Measurements from ENCODE around the gene CERS2.

CERS2 gene

GRCh38 chr1:150974580-150975478 is at the start of gene CERS2:
Gene CERS2 (minus strand): TSS chr1:150974835. CDS start chr1:150969090, 5,745 bp downstream.
- peak within 1 kb of the TSS; percentile 61 for H3K4me3 ChIP-seq (ENCODE audit: low read length)
- no peak for TF ChIP-seq ZNF274 (IDR thresholded peaks at IDR 0.05; ENCODE audit: low read depth, low read length)

- no peak overlapping the region for H3K4me3 ChIP-seq (ENCODE audit: low read length)
- no peak for TF ChIP-seq ZNF274 (IDR thresholded peaks at IDR 0.05; ENCODE audit: low read depth, low read length)
Observed at GRCh38 chr1:151013518-151013917, 38.9 kb upstream of the CERS2 start.

GRCh38 chr1:151012684-151013471 is 38.2 kb upstream of the CERS2 start:
- no peak overlapping the region for H3K4me3 ChIP-seq (ENCODE audit: low read length)
- no peak for TF ChIP-seq ZNF274 (IDR thresholded peaks at IDR 0.05; ENCODE audit: low read depth, low read length)

GRCh38 chr1:151011154-151011850 is 36.7 kb upstream of the CERS2 start:
- H3K4me3 ChIP-seq (ENCODE audit: low read length): no peak overlapping the region

GRCh38 chr1:151010346-151010726 is 35.7 kb upstream of the CERS2 start:
- no peak overlapping the region for H3K4me3 ChIP-seq (ENCODE audit: low read length)
- TF ChIP-seq ZNF274 (IDR thresholded peaks at IDR 0.05; ENCODE audit: low read depth, low read length): no peak

More at GRCh38 chr1:151011154-151011850, 36.7 kb upstream of the CERS2 start:
- TF ChIP-seq ZNF274 (IDR thresholded peaks at IDR 0.05; ENCODE audit: low read depth, low read length): no peak

GRCh38 chr1:151009674-151010345 is 35.2 kb upstream of the CERS2 start:
- H3K4me3 ChIP-seq (ENCODE audit: low read length): no peak overlapping the region
- TF ChIP-seq ZNF274 (IDR thresholded peaks at IDR 0.05; ENCODE audit: low read depth, low read length): no peak

- no peak for TF ChIP-seq ZNF274 (IDR thresholded peaks at IDR 0.05; ENCODE audit: low read depth, low read length)
Observed at GRCh38 chr1:151009206-151009587, 34.6 kb upstream of the CERS2 start.

GRCh38 chr1:151008244-151009205 is 33.9 kb upstream of the CERS2 start, which contains the start of gene PRUNE1:
Gene PRUNE1 (plus strand): TSS chr1:151008449. CDS start chr1:151008633, 184 bp downstream.
- TF ChIP-seq ZNF274 (IDR thresholded peaks at IDR 0.05; ENCODE audit: low read depth, low read length): no peak
- H3K4me3 ChIP-seq (ENCODE audit: low read length): peak within 1 kb of the TSS; percentile 79

More at GRCh38 chr1:151009206-151009587, 34.6 kb upstream of the CERS2 start:
- peak overlapping the region; percentile 79 for H3K4me3 ChIP-seq (ENCODE audit: low read length)

GRCh38 chr1:151007853-151008243 is 33.2 kb upstream of the CERS2 start:
- no peak for TF ChIP-seq ZNF274 (IDR thresholded peaks at IDR 0.05; ENCODE audit: low read depth, low read length)
- peak overlapping the region; percentile 4; the same call in 1 of the 2 replicates for H3K4me3 ChIP-seq (ENCODE audit: low read length)

- TF ChIP-seq ZNF274 (IDR thresholded peaks at IDR 0.05; ENCODE audit: low read depth, low read length): no peak
- peak within 1 kb of the TSS; percentile 62 for H3K4me3 ChIP-seq (ENCODE audit: low read length)
Observed at GRCh38 chr1:151006327-151007052, 31.9 kb upstream of the CERS2 start, which contains the start of gene MINDY1. Gene MINDY1 (minus strand): TSS chr1:151006902. CDS start chr1:151002617, 4,285 bp downstream.

GRCh38 chr1:151005729-151006319 is 31.2 kb upstream of the CERS2 start:
- TF ChIP-seq ZNF274 (IDR thresholded peaks at IDR 0.05; ENCODE audit: low read depth, low read length): no peak
- peak overlapping the region; percentile 62 for H3K4me3 ChIP-seq (ENCODE audit: low read length)

All from GM08714 (cell line).